Measurements from ENCODE around the gene C9orf78. TPM values are rescaled to one million over a fixed set of nuclear protein-coding genes. Genes with fewer than 3 reads are reported as not detected.

C9orf78 gene
- total and polyA plus RNA-seq, 2 of the 8 experiments (the other 6 are each of a cell fraction or from before 2014, with no cell fraction given), result 17.4 to 40.6 TPM

DNA sequence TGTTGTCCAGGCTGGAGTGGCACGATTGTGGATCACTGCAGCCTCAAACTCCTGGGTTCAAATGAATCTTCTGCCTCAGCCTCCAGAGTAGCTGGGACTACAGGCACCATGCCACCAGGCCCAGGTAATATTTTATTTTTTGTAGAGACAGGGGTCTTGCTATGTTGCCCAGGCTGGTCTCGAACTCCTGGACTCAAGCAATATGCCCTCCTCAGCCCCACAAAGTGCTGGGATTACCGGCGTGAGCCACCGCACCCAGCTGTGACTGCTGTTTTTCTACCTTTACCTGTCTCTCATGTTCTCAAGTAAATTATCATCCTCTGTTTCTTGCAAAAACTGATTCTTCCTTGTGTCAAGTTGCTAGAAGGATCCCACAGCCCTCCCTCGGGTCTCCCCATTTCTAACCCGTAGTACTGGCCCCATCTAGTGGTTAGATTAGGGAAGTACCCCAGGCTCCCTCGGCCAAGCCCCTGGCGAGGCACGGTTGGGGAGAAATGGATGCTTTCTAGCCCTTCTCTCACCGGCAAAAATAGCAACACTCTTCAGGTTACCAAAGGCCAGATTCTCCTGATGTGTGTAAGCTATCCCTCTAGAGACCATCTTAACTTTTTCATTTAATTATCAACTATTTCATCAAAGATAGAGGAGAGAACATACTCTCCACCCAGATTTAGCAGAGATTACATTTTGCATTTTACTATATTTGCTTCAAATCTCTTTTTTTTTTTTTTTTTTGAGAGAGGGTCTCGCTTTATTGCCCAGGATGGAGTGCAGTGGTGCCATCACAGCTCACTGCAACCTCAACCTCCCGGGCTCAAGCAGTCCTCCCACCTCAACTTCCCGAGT is 51.3 kb downstream of the C9orf78 start:
- no peak overlapping the region for H3K18ac ChIP-seq (ENCODE audit: extremely low read depth, low read length)
- DNase-seq (ENCODE audit: low read depth in 1 of 2, low spot score in 2 of 2) (peak; percentile 44 to 92), FAIRE-seq (peak; percentile 79)
- H3K79me2 ChIP-seq (ENCODE audit: control insufficient read depth in 1 of 2, insufficient read depth in 2 of 2, low read length in 2 of 2), result no peaks in the 10 kb centered on the region
- no peak overlapping the region for H3K27ac ChIP-seq (ENCODE audit: low read depth, low read length)
- no peaks in the 10 kb centered on the region for H3K4me1 ChIP-seq (replicated peaks in 1 of 4; ENCODE audit: control insufficient read depth in 3 of 4, insufficient read depth in 4 of 4, low read length in 3 of 4)
- no peak overlapping the region for H3K4me3 ChIP-seq (ENCODE audit: extremely low read depth in 1 of 4, insufficient read depth in 2 of 4, low read depth in 3 of 4, low read length in 4 of 4)
- 34% methylated on average over 13 of the region's 14 CpGs; no CpG with 5 or more reads in 1 of the 2 experiments for WGBS, 2 experiments (ENCODE audit: extremely low coverage in 1 of 2, insufficient coverage in 1 of 2, insufficient read length in 1 of 2, insufficient replicate concordance in 2 of 2, low coverage in 1 of 2, low lambda C conversion rate in 2 of 2, missing lambda C conversion rate in 1 of 2)
- H3K4ac ChIP-seq (replicated peaks; ENCODE audit: insufficient read length, low read depth, low read length), result no peak overlapping the region
- H3K56ac ChIP-seq (replicated peaks; ENCODE audit: insufficient read length, low read depth, low read length), result no peak overlapping the region
- no peaks in the 10 kb centered on the region for H3K27me3 ChIP-seq (replicated peaks in 1 of 4; ENCODE audit: control insufficient read depth in 3 of 4, extremely low read depth in 1 of 4, insufficient read depth in 3 of 4, low read length in 3 of 4)
- no peaks in the 10 kb centered on the region for H3K79me1 ChIP-seq (ENCODE audit: low read depth, low read length)
- ChIA-PET POLR2A (ENCODE audit: partially characterized antibody) (interaction anchor here (1.3 kb wide), 1 partner anchor 57 kb away, joined by 3 read pairs; no protein-coding TSS in a partner anchor), CTCF (ENCODE audit: partially characterized antibody) (interaction anchor here (0.7 to 12.8 kb wide), 34 partner anchors 8 to 645 kb away, joined by 3 to 250 read pairs (median 5); partner anchors contain the start of genes C9orf50 and PRRX2)
- H2AK5ac ChIP-seq (ENCODE audit: low read depth, low read length), result no peak overlapping the region
- no peaks in the 10 kb centered on the region for H3K23me2 ChIP-seq (ENCODE audit: low read depth, low read length)
- no peak overlapping the region for H3K9ac ChIP-seq (replicated peaks in 1 of 4; ENCODE audit: extremely low read depth in 1 of 4, low read depth in 3 of 4, low read length in 3 of 4)
- no peak overlapping the region for H2AFZ ChIP-seq (ENCODE audit: low read length)
- no peak overlapping the region for H3K14ac ChIP-seq (ENCODE audit: insufficient read length)
- H2BK15ac ChIP-seq (ENCODE audit: low read length), result no peak overlapping the region
- H3K23ac ChIP-seq (ENCODE audit: insufficient read length), result no peak overlapping the region
- no peak overlapping the region for H4K8ac ChIP-seq (ENCODE audit: extremely low read depth, insufficient read depth, low read length)
- H2BK12ac ChIP-seq (ENCODE audit: low read depth, low read length), result 0 out of 2 replicates have a peak overlapping the region, but pooled peaks have one; percentile 27
- no peaks in the 10 kb centered on the region for H4K20me1 ChIP-seq (replicated peaks in 1 of 2; ENCODE audit: control insufficient read depth in 1 of 2, insufficient read depth in 2 of 2, low read length in 2 of 2)
- no peak overlapping the region for H4K91ac ChIP-seq (replicated peaks; ENCODE audit: insufficient read length, low read length)
- no peaks in the 10 kb centered on the region for H3K9me3 ChIP-seq (ENCODE audit: insufficient read depth in 2 of 2, low read depth in 1 of 2, low read length in 1 of 2)
- no peaks in the 10 kb centered on the region for H3K36me3 ChIP-seq (ENCODE audit: control insufficient read depth in 2 of 4, insufficient read depth in 4 of 4, low read length in 3 of 4)
- no peak overlapping the region for H4K5ac ChIP-seq (ENCODE audit: insufficient read length, low read depth, low read length)
- H3K4me2 ChIP-seq (ENCODE audit: insufficient read depth in 1 of 2, low read depth in 2 of 2, low read length in 2 of 2), result no peak overlapping the region
- no peak overlapping the region for H2BK120ac ChIP-seq (replicated peaks; ENCODE audit: low read depth, low read length)
- no peak overlapping the region for H2BK5ac ChIP-seq (ENCODE audit: low read depth, low read length)
- H2BK20ac ChIP-seq (ENCODE audit: low read length), result no peak overlapping the region
- TF ChIP-seq JUN (IDR thresholded peaks at IDR 0.05; ENCODE audit: low read depth, low read length) (no peak), SRF (IDR thresholded peaks at IDR 0.05; ENCODE audit: low read depth, low read length) (no peak), TCF12 (IDR thresholded peaks at IDR 0.05; ENCODE audit: low read depth, low read length) (no peak), CTBP2 (IDR thresholded peaks at IDR 0.05; ENCODE audit: borderline replicate concordance, insufficient read depth, insufficient read length, low read length) (no peak), CHD1 (IDR thresholded peaks at IDR 0.05; ENCODE audit: low read depth, low read length) (no peak), PHF8 (conservative IDR thresholded peaks at IDR 0.05; ENCODE audit: low read depth, low read length) (no peak), NANOG (IDR thresholded peaks at IDR 0.05; ENCODE audit: insufficient read depth, low read depth, low read length, poor library complexity, severe bottlenecking) (no peak), SIN3A (conservative IDR thresholded peaks at IDR 0.05 in 1 of 2, IDR thresholded peaks at IDR 0.05 in 1 of 2; ENCODE audit: low read depth in 1 of 2, low read length in 2 of 2) (0 out of 4 replicates have a peak, but pooled peaks of 1 of the 2 experiments have one; percentile 54)
- TF ChIP-seq, protein P1, sequence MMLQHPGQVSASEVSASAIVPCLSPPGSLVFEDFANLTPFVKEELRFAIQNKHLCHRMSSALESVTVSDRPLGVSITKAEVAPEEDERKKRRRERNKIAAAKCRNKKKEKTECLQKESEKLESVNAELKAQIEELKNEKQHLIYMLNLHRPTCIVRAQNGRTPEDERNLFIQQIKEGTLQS (IDR thresholded peaks at IDR 0.05; ENCODE audit: insufficient read depth, low read depth, low read length), result no peak
